T-helper 1 cell (primary cell): ENCODE data around the gene B3GAT1.

Experiments
- DNase-seq, 5 donors: peaks; one replicate each; pipeline ENCODE4 v3.0.0-alpha.2; 2012 to 2020

The B3GAT1 gene

GRCh38 chr11:134370526-134371435, 41.3 kb downstream of the B3GAT1 start:
- no peak for DNase-seq

- DNase-seq: no peak
Measured at GRCh38 chr11:134369656-134370525, 42.2 kb downstream of the B3GAT1 start.

GRCh38 chr11:134367781-134368180, 44.3 kb downstream of the B3GAT1 start:
- DNase-seq: no peak

- no peak for DNase-seq
Measured at GRCh38 chr11:134366254-134366653, 45.8 kb downstream of the B3GAT1 start.

- DNase-seq: no peak
Measured at GRCh38 chr11:134365011-134365925, 46.8 kb downstream of the B3GAT1 start.

DNA sequence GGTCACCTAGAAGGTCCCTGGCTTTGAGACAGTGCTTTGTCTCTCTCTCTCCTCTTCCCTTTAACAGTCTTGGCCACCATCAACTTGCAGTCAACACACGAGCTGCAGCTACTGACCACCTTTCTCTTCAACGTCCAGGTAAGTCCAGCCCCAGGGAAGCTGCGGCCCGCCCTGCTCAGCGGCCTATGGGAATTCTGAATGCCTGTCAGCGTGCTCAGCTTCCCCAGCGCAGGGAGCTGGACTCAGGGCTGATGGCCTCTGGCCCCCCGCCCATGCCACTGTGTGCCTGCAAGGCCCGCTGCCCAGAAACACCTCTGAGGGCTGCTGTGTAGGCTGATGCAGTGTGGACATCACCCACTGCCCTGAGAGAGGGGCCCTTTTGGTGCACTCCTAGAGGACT, 47.8 kb downstream of the B3GAT1 start:
- DNase-seq: no peak

- no peak for DNase-seq
Measured at GRCh38 chr11:134363592-134363991, 48.5 kb downstream of the B3GAT1 start.

DNA sequence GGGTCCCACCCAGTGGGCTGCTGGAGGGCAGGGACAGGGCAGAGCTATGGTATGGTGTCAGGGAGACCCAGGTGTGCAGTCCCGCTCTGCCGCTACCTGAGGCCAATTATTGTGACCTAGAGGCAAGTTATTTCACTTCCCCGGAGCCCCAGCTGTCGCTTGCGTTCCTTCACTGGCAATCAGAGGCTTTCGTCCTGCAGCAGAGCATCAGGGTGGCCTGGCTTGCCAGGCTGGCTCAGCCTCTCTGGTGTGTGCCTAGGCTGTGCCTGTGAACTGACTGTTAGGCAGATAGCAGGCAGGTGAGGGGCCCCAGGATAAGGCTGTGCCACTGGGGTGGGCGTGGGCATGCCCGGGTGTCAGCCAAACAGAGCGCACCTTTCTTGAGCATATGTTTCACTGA, 48.9 kb downstream of the B3GAT1 start:
- DNase-seq: no peak

GRCh38 chr11:134362192-134362901, 49.7 kb downstream of the B3GAT1 start:
- DNase-seq: no peak

GRCh38 chr11:134361661-134362060, 50.4 kb downstream of the B3GAT1 start:
- no peak for DNase-seq

DNA sequence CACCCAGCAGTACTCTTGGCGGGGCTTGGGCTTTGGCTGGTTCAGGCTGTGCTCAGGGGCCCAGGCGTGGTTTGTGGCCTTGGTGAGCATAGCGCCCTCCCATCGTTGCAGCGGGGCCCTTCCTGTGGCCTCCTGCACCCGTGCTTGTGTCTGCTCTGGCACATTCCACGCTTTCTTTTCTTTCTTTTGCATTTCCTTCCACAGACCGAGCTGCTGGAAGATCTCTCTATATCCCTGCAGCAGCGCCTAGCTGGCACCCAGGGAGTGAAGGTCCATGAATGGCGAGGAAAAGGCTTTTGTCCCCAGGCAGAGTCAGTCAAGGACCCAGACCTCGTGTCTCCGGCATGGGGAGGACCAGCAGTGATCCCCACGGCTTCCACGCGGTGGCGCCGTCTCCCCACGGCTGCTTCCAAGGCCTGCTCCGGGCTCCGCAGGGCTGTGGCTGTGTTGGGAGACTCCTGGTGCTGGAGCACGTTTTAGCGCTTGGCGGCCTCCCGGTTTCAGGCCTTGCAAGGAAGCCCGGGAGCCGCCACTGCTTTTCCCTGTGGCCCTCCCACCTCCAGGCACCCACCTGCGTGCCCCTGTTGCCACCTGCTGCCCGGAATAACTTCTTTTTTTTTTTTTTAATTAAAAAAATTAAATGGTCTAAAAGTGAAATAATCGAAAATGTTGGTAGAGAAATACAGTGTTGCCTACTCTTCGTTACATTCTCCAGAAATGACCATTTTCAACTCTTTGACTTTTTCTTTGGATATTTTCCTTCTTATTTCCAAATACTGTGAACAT, 51.8 kb downstream of the B3GAT1 start:
- peak; percentile 29 to 71 (median 55) for DNase-seq

DNA sequence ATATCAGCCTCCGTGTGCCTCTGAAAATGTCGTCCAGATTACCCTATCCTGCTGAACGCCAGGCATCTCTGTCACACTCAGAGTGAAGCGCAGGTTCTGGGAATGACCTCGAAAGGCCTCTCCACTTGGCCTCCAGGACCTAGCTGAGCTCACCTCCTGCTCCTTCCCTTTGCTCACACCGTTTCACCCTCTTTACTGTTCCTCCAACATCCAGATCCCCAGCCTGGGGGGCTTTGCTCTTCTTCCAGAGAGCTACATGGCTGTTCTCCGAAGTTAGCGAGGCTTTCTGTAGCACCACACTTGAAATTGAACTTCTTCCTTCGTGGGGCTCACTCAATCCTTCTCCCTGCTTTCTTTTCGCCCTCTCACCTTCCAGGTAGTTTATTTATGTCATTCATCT, 52.4 kb downstream of the B3GAT1 start:
- DNase-seq: no peak

DNA sequence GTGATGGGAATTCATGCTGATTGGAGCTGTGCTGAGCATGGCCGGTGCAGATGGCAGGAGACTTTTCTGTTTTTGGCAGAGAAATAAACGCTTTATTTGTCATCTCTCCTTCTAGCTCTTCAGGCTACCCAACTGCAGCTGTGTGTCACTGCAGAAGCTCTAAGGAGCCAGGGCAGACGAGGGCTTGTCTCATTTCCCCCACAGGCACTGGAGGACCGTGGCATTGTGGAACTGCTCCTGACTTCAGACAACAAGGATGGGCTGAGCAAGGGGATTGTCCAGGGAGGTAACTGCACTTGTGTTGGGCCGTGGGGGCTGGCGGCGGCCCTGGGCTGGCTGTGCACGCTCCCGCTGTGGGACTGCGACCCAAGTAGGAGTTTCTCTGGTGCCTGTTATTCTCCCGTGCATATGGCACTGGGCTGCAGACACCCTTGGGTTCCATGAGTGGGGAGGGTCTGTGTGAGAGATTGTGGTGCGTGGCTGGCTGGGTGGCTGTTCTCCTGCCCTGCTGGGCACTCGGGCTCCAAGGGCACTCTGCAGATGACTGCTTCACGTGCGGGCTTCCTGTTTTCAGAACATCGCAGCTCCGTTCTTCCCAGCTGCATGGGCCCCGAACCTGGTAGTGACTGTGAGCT, 53.1 kb downstream of the B3GAT1 start:
- no peak for DNase-seq

DNA sequence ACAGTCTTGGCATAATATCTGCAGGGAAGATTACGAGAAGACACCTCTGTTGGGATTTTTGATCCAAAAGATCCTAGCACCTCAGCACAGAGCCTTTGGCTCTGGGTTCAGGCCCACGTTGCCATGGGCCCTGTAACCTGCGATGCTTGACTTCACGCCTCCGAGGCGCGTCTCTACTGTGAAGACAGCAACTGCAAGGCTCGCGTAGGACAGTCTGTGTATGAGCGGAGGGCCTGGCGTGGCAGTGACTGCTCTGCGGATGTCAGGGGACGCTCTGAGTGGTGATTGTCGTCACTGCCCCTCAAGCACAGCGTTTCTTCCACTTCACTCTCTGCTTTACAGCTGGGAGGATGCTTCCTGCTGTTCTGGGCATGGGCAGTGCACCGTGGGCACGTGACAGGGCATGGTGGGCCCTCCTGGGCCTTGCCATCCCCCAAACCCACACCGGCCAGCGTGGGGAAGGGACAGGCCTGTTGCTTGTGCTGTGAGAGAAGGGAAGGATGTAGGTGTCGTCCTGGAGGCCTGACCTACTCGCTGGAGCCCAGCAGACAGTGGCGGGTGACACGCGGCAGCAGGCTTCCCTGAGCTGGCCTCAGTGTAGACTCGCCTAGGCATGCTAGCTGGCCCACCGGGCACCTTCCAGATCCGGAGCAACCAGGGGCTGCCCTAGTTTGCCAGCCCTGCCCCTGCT, 53.7 kb downstream of the B3GAT1 start:
- no peak for DNase-seq

DNA sequence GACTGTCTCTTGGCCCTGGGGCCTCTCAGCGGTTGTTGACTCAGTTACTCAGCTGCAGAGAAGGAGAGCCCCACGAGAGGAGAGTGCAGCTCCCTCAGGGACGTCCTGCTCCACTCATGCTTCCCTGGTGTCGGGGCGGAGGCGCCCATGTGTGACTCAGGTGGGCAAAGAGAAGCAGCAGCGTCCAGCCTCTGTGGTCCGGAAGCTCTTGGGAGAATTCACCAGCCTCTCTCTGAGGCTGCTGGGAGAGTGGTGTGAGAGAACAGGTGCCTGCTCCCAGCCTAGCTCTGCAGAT, 54.5 kb downstream of the B3GAT1 start:
- no peak for DNase-seq

DNA sequence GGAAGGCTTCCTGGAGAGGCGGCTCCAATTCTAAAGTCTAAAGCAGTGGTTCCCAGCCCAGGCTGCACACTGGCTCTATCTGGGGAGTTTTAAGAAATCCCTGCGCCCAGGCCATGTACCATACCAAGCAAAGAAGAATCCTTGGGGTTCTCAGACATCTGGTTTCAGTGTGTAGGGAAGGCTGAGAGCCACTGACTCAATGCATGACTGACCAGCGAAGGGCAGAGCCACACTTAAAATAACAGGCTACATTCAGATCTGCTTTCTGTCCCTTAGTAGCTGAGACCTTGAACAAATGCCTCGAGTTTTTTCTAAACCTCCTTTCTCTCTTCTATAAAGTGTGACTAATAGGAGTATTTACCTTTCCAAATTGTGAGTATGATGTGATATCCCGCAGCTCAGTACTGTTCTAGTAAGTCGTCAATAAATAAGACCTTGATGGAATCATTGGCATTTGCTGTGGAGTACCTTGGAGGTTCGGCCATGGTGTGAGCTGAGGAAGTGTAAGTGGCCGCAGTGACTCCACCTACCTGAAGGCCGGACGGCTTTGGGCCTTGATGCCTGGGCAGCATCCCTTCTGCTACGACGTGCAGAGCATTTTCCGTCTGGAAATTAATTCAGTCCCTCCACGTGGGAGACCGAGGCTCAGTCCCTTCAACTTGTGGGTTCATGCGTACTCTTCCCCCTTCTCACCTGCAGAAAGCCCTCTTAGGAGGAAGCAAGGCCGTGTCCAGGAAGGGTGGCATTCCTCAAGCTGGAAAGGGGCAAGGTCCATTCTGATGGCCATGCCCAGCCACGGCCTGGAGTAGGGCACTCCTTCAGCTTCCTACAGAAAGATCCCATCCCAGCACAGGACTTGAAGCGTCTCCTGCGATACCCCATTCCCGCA, 55.1 kb downstream of the B3GAT1 start:
- peak in 1 of 5 donors; percentile 2 for DNase-seq

DNA sequence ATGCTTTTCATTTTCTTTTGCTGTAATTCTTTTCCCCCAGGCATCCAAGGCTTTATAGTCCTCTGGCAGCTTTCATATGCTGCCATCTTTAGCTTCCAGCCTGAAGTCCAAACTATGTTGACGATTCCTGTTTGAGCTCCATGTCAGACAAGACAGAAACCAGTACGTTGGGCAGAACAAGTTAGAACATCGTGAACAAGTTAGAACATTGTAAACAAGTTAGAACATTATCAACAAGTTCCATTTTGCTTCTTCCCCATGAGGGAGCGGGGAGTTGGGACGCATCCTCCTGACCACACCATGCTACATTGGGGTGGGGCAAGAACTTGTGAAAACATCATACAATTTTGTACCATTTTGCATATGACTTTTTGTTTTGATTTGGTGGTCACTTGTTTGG, 56.4 kb downstream of the B3GAT1 start:
- no peak for DNase-seq

- no peak for DNase-seq
Measured at GRCh38 chr11:134355136-134355535, 56.9 kb downstream of the B3GAT1 start.

DNA sequence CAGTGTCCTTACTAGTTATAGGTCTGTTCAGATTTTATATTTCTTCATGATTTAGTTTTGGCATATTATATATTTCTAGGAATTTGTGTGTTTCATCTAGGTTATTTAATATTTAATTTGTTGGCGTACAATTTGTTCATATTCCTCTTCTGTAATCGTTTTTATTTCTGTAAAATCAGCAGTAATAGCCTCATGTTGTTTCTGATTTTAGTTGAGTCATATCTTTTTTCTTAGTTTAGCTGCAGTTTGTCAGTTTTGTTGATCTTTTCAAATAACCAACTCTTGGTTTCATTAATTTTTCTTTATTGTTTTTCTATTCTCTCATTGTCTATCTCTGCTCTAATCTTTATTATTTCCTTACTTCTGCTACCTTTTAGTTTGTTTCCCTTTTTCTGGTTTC, 59.9 kb downstream of the B3GAT1 start:
- DNase-seq: no peak
